Stimulated activated CD4-positive, alpha-beta T cell treated with anti-CD3 and anti-CD28 coated beads, Interleukin-15, amount 100 ng/mL, for 1 hour (primary cell): Measurements from ENCODE around the gene MEOX1.

Experiments
- DNase-seq, 2 donors: peaks; one replicate each; pipeline ENCODE4 v3.0.0-alpha.2; 2020; ENCODE audit warnings: low read depth in 1 of 2, low spot score in 1 of 2

Gene MEOX1

GRCh38 chr17:43658900-43659299 lies 2.8 kb downstream of the MEOX1 start:
- no peak for DNase-seq

GRCh38 chr17:43655693-43656255 lies 5.9 kb downstream of the MEOX1 start:
- no peak for DNase-seq

GRCh38 chr17:43652124-43652480 lies 9.6 kb downstream of the MEOX1 start:
- DNase-seq, result no peak

- DNase-seq, result no peak
Measured at GRCh38 chr17:43650471-43650870, 11.3 kb downstream of the MEOX1 start.

GRCh38 chr17:43648916-43649315 lies 12.8 kb downstream of the MEOX1 start:
- no peak for DNase-seq

- DNase-seq, result peak in 1 of 2 donors; percentile 25
Measured at GRCh38 chr17:43645765-43646481, 15.8 kb downstream of the MEOX1 start.

- no peak for DNase-seq
Measured at GRCh38 chr17:43645450-43645764, 16.3 kb downstream of the MEOX1 start.

- DNase-seq, result no peak
Measured at GRCh38 chr17:43644081-43644480, 17.6 kb downstream of the MEOX1 start.

GRCh38 chr17:43641416-43641815 lies 20.3 kb downstream of the MEOX1 start:
- no peak for DNase-seq

GRCh38 chr17:43640491-43641252 lies 21.1 kb downstream of the MEOX1 start:
- DNase-seq, result no peak

GRCh38 chr17:43637563-43638323 lies 24.0 kb downstream of the MEOX1 start:
- no peak for DNase-seq

GRCh38 chr17:43636426-43636825 lies 25.3 kb downstream of the MEOX1 start:
- no peak for DNase-seq

GRCh38 chr17:43634591-43635125 lies 27.1 kb downstream of the MEOX1 start:
- no peak for DNase-seq

GRCh38 chr17:43632221-43632620 lies 29.5 kb downstream of the MEOX1 start:
- DNase-seq, result no peak

GRCh38 chr17:43631429-43631828 lies 30.3 kb downstream of the MEOX1 start:
- DNase-seq, result no peak

GRCh38 chr17:43628089-43628650 lies 33.6 kb downstream of the MEOX1 start:
- DNase-seq, result no peak

- no peak for DNase-seq
Measured at GRCh38 chr17:43627653-43628052, 34.1 kb downstream of the MEOX1 start.

- no peak for DNase-seq
Measured at GRCh38 chr17:43626023-43626422, 35.7 kb downstream of the MEOX1 start.

GRCh38 chr17:43625606-43626005 lies 36.1 kb downstream of the MEOX1 start:
- DNase-seq, result no peak

- no peak for DNase-seq
Measured at GRCh38 chr17:43620581-43620980, 41.1 kb downstream of the MEOX1 start.

GRCh38 chr17:43620147-43620546 lies 41.6 kb downstream of the MEOX1 start:
- no peak for DNase-seq
